Uterus (tissue), 4 donors: ENCODE measurements around the gene MOV10L1. TPM values are rescaled to one million over a fixed set of nuclear protein-coding genes. Genes with fewer than 3 reads are reported as not detected.

Experiments used
- DNase-seq, 2 donors: peaks; one replicate each; pipeline ENCODE4 v3.0.0-alpha.2; 2019 to 2020
- H3K27ac ChIP-seq, 2 donors: fragments of 200-600 bp; sonication (generic); 1 replicate in 1 of 2; 2 replicates in 1 of 2; pipeline ENCODE4 v1.5.1; 2016 to 2018
- H3K27me3 ChIP-seq, 2 donors: fragments of 200-600 bp; sonication (generic); one replicate each; pipeline ENCODE4 v1.5.1; 2018 to 2019; ENCODE audit warnings: control low read depth in 1 of 2
- H3K36me3 ChIP-seq, 2 donors: fragments of 200-600 bp; sonication (generic); one replicate each; pipeline ENCODE4 v1.5.1; 2019; ENCODE audit warnings: control low read depth in 1 of 2
- H3K4me1 ChIP-seq, 2 donors: fragments of 200-600 bp; sonication (generic); one replicate each; pipeline ENCODE4 v1.5.1; 2018 to 2019; ENCODE audit warnings: control low read depth in 1 of 2
- H3K4me3 ChIP-seq, 2 donors: fragments of 200-600 bp; sonication (generic); 1 replicate in 1 of 2; 2 replicates in 1 of 2; pipeline ENCODE4 v1.5.1; 2018 to 2019; ENCODE audit warnings: mild to moderate bottlenecking in 1 of 2
- H3K9me3 ChIP-seq, 2 donors: fragments of 200-600 bp; sonication (generic); one replicate each; pipeline ENCODE4 v1.5.1; 2019; ENCODE audit warnings: control low read depth in 1 of 2
- POLR2A ChIP-seq, 2 donors: fragments of 450-650 bp; IDR thresholded peaks; one replicate each; pipeline ENCODE4 v1.6.1; 2016; ENCODE audit warnings: antibody characterized with exemption in 2 of 2, mild to moderate bottlenecking in 1 of 2, moderate library complexity in 1 of 2
- intact Hi-C: fragments of 100-400 bp; cut with DNase I; formaldehyde crosslinking; loops from one replicate; pipeline ENCODE4 v1.15.1; 2023; ENCODE audit warnings: low total_unique reads
- total RNA-seq, 4 donors: library from RNA; depleted of rRNA in 3 of 4; stranded (reverse); fragments of >200 nt in 3 of 4; gene quantifications; one replicate each; pipeline versions ENCODE4 v1.1.0 to v1.2.4, GENCODE V29; 2014 to 2023
- TF ChIP-seq, protein P1 (sequence below), 4 experiments: fragments of 200-600 bp in 2 of 4; fragments of 450-650 bp in 2 of 4; sonication (generic) in 2 of 4; IDR thresholded peaks; one replicate each; pipeline ENCODE4 v1.5.1; 2016 to 2019; ENCODE audit warnings: antibody characterized with exemption in 4 of 4, mild to moderate bottlenecking in 2 of 4, moderate library complexity in 1 of 4
- donor health status: DM: yes; HTN: yes; CAD: no.

The MOV10L1 gene
- total RNA-seq, 4 donors from 2014 or later, result 1.8 to 3.4 TPM; not detected in 2

DNA sequence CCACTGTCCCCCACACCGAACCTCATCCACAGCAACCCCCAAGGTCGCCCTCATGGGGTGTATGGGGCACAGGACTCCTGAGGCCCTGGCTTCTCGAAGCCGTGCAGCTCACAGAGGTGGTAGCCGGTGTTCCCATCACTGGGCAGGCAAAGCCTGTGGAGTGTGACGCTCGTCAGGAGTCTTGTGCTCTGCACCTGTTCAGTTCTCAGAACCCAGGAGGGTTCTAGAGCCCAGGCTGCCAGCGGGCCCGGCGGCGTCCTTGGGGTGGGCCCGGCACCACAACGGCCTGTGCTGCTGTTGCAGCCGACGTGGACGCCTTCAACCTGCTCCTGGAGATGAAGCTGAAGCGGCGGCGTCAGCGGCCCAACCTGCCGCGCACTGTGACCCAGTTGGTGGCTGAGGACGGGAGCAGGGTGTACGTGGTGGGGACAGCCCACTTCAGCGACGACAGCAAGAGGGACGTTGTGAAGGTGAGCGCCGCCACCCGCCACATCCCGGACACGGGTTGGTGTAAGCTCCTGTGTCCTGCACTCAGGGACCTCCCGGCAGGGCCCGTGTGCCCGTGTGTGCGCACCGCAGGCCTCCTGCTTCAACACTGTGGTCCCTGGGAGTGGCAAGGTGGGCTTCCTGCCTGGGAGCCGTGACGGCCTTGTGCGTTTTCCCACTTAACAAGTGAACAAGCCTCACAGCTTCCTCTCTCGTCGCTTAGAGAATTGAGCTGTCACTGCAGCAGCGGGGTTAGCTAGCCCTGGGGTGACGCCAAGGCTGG, 104.4 kb downstream of the MOV10L1 start:
- no peaks in the 10 kb centered on the region for H3K27me3 ChIP-seq
- H3K9me3 ChIP-seq, result no peaks in the 10 kb centered on the region
- no peak overlapping the region for H3K27ac ChIP-seq
- intact Hi-C loops, result no loop called here
- no peak for DNase-seq
- H3K36me3 ChIP-seq, result no peaks in the 10 kb centered on the region
- peaks cover 0 to 18% of the 10 kb centered on the region in 2 donors for H3K4me1 ChIP-seq
- TF ChIP-seq, protein P1, sequence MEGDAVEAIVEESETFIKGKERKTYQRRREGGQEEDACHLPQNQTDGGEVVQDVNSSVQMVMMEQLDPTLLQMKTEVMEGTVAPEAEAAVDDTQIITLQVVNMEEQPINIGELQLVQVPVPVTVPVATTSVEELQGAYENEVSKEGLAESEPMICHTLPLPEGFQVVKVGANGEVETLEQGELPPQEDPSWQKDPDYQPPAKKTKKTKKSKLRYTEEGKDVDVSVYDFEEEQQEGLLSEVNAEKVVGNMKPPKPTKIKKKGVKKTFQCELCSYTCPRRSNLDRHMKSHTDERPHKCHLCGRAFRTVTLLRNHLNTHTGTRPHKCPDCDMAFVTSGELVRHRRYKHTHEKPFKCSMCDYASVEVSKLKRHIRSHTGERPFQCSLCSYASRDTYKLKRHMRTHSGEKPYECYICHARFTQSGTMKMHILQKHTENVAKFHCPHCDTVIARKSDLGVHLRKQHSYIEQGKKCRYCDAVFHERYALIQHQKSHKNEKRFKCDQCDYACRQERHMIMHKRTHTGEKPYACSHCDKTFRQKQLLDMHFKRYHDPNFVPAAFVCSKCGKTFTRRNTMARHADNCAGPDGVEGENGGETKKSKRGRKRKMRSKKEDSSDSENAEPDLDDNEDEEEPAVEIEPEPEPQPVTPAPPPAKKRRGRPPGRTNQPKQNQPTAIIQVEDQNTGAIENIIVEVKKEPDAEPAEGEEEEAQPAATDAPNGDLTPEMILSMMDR (IDR thresholded peaks at IDR 0.05), result no peak
- TF ChIP-seq POLR2A (IDR thresholded peaks at IDR 0.05), result no peak
- no peak overlapping the region for H3K4me3 ChIP-seq

DNA sequence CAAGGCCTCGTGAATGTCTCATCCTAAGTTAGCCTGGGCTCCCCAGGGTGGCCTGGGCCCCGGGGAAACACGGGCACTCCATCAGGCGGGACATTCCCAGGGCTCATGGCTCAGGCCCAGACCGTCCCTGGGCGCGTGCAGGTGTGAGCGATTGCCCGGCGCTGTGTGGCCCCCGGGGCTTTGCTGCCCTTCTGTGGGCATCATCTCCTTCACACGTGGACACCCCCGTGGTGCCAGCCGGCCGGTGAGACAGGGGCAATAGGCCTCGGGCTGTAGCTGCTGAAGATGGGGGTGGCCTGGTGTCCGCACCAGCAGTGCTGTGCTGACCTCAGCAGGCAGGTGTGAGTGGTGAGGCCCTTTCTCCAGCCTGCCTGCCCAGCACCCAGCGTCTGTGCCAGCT, 106.5 kb downstream of the MOV10L1 start:
- no peaks in the 10 kb centered on the region for H3K9me3 ChIP-seq
- H3K4me3 ChIP-seq, result no peak overlapping the region
- TF ChIP-seq, protein P1 (IDR thresholded peaks at IDR 0.05), result no peak
- no peak for TF ChIP-seq POLR2A (IDR thresholded peaks at IDR 0.05)
- H3K27me3 ChIP-seq, result no peaks in the 10 kb centered on the region
- no peak overlapping the region for H3K27ac ChIP-seq
- DNase-seq, result no peak
- intact Hi-C loops, result no loop called here
- H3K4me1 ChIP-seq, result peaks cover 0 to 1% of the 10 kb centered on the region in 2 donors
- no peaks in the 10 kb centered on the region for H3K36me3 ChIP-seq

DNA sequence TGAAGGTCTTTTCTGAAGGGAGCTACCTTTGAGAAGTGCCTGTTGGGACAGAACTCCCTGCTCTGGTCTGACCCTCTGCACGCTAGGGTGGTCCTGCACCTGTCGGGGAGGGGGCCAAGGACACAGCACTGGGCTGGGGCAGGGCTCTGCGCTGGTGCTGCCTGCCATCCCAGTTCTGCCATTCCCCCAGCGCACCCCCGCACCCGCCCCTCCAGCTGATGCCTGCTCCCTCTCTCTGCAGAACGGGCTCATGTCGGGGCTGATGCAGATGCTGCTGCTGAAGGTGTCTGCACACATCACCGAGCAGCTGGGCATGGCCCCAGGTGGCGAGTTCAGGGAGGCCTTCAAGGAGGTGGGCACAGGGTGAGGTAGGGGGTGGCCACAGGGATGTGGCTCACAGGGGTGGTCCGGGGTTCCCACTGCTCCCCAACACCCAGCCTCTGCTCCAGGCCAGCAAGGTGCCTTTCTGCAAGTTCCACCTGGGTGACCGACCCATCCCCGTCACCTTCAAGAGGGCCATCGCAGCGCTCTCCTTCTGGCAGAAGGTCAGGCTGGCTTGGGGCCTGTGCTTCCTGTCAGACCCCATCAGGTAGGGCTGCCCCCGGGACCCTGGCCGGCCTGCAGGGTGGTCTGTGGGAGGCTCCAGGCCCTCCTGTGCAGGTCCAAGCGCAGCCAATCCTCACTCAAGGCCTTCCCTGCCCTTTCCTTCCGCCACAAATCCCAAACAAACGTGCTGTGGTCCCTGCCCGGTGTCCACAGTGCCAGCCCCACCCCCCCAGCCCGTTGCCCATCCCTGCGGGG, 107.4 kb downstream of the MOV10L1 start:
- intact Hi-C loops, result no loop called here
- TF ChIP-seq, protein P1 (IDR thresholded peaks at IDR 0.05), result no peak
- no peak for TF ChIP-seq POLR2A (IDR thresholded peaks at IDR 0.05)
- H3K27me3 ChIP-seq, result no peaks in the 10 kb centered on the region
- no peak for DNase-seq
- no peak overlapping the region for H3K27ac ChIP-seq
- no peaks in the 10 kb centered on the region for H3K4me1 ChIP-seq
- no peak overlapping the region for H3K4me3 ChIP-seq
- no peaks in the 10 kb centered on the region for H3K9me3 ChIP-seq
- no peaks in the 10 kb centered on the region for H3K36me3 ChIP-seq

DNA sequence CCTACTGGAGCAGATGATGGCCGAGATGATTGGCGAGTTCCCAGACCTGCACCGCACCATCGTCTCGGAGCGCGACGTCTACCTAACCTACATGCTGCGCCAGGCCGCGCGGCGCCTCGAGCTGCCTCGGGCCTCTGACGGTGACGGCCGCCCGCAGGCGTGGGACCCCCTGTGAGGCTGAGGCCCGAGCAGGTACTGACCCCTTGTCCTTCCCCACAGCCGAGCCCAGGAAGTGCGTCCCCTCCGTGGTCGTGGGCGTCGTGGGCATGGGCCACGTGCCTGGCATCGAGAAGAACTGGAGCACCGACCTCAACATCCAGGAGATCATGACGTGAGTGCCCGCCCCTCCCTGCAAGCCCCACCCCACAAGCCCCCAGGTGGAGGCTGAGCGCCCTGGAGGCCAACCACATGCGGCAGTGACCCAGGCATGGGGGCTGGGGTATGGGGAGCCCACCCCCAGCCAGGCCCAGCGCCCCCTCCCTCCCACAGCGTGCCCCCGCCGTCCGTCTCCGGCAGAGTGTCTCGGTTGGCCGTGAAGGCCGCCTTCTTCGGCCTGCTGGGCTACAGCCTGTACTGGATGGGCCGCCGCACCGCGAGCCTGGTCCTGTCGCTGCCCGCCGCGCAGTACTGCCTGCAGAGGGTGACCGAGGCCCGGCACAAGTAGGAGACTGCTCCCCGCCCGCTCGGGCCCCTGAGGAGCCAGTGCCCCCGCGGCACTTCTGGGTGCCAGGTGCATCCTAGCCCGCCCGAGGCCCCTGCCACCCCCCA, 108.2 kb downstream of the MOV10L1 start:
- Histone ChIP-seq H3K9me3 (no peaks in the 10 kb centered on the region), H3K27me3 (no peaks in the 10 kb centered on the region), H3K4me3 (no peak overlapping the region), H3K27ac (no peak overlapping the region), H3K36me3 (no peaks in the 10 kb centered on the region), H3K4me1 (no peaks in the 10 kb centered on the region)
- intact Hi-C loops, result no loop called here
- TF ChIP-seq POLR2A (IDR thresholded peaks at IDR 0.05), result no peak
- TF ChIP-seq, protein P1 (IDR thresholded peaks at IDR 0.05), result no peak
- DNase-seq, result no peak
